Fibroblast of pulmonary artery (primary cell): Measurements from ENCODE around the gene USP10.

Experiments used
- DNase-seq: peaks from one replicate; pipeline ENCODE4 v3.0.0-alpha.2; 2010; ENCODE audit warnings: low read depth
- H3K4me3 ChIP-seq: replicated peaks from 2 replicates; pipeline ENCODE4 v1.5.1; 2011; ENCODE audit warnings: low read depth, mild to moderate bottlenecking, control low read depth, low read length, moderate library complexity
- CTCF ChIP-seq: IDR thresholded peaks from 2 replicates; pipeline ENCODE4 v1.5.1; 2011; ENCODE audit warnings: mild to moderate bottlenecking, control low read depth, low read length, inconsistent platforms; ENCODE audit errors: missing control alignments

Gene USP10

GRCh38 chr16:84712138-84712671 is 12.4 kb downstream of the USP10 start:
- TF ChIP-seq CTCF = no peak
- no peak for DNase-seq
- no peak overlapping the region for H3K4me3 ChIP-seq

GRCh38 chr16:84712801-84713775 is 13.3 kb downstream of the USP10 start:
- no peak overlapping the region for H3K4me3 ChIP-seq
- DNase-seq = no peak
- no peak for TF ChIP-seq CTCF

- TF ChIP-seq CTCF = no peak
- H3K4me3 ChIP-seq = no peak overlapping the region
- DNase-seq = no peak
Observed at GRCh38 chr16:84714028-84714427, 14.2 kb downstream of the USP10 start.

GRCh38 chr16:84715424-84715823 is 15.6 kb downstream of the USP10 start:
- no peak for TF ChIP-seq CTCF
- no peak overlapping the region for H3K4me3 ChIP-seq
- no peak for DNase-seq

- DNase-seq = no peak
- TF ChIP-seq CTCF = no peak
- no peak overlapping the region for H3K4me3 ChIP-seq
Observed at GRCh38 chr16:84715854-84716253, 16.1 kb downstream of the USP10 start.

GRCh38 chr16:84716740-84717139 is 16.9 kb downstream of the USP10 start:
- no peak for TF ChIP-seq CTCF
- H3K4me3 ChIP-seq = no peak overlapping the region
- no peak for DNase-seq
